HepG2 (cell line): Measurements from ENCODE around the gene PAQR7. TPM values are rescaled to one million over a fixed set of nuclear protein-coding genes. Genes with fewer than 3 reads are reported as not detected.

Source experiments
- ATAD3A ChIP-seq: sonication (generic); formaldehyde crosslinking; IDR thresholded peaks from 2 replicates; pipeline ENCODE4 v1.4.0; 2020; ENCODE audit warnings: missing genetic modification reagents
- BHLHE40 ChIP-seq: IDR thresholded peaks from 2 replicates; pipeline ENCODE4 v1.6.1; 2011; ENCODE audit warnings: low read length, improper control_type of control experiment
- CHCHD3 ChIP-seq: sonication (generic); formaldehyde crosslinking; IDR thresholded peaks from 2 replicates; pipeline ENCODE4 v1.8.0; 2022; ENCODE audit warnings: mild to moderate bottlenecking, missing genetic modification reagents, moderate library complexity
- GFI1 ChIP-seq: sonication (generic); formaldehyde crosslinking; IDR thresholded peaks from 2 replicates; pipeline ENCODE4 v1.5.0; 2020; ENCODE audit warnings: missing genetic modification reagents, mild to moderate bottlenecking, borderline replicate concordance
- HOXA9 ChIP-seq: sonication (generic); formaldehyde crosslinking; IDR thresholded peaks from 2 replicates; pipeline ENCODE4 v1.8.1; 2022; ENCODE audit warnings: missing genetic modification reagents, mild to moderate bottlenecking, moderate library complexity, borderline replicate concordance
- IKZF4 ChIP-seq: sonication (generic); formaldehyde crosslinking; IDR thresholded peaks from 2 replicates; pipeline ENCODE4 v1.5.1; 2020; ENCODE audit warnings: borderline replicate concordance, mild to moderate bottlenecking, low read depth, missing genetic modification reagents; ENCODE audit errors: not compliant biosample characterization
- KDM5B ChIP-seq: sonication (generic); formaldehyde crosslinking; IDR thresholded peaks from 2 replicates; pipeline ENCODE4 v1.4.0; 2020; ENCODE audit warnings: missing genetic modification reagents, mild to moderate bottlenecking, borderline replicate concordance
- MAFF ChIP-seq: IDR thresholded peaks from 2 replicates; pipeline ENCODE4 v1.6.1; 2011; ENCODE audit warnings: low read depth, low read length, improper control_type of control experiment
- MBD4 ChIP-seq: IDR thresholded peaks from 2 replicates; pipeline ENCODE4 v1.6.1; 2012; ENCODE audit warnings: low read length, inconsistent platforms, borderline replicate concordance
- MIXL1 ChIP-seq: IDR thresholded peaks from 2 replicates; pipeline ENCODE4 v1.6.1; 2016
- MXD4 ChIP-seq: IDR thresholded peaks from 2 replicates; pipeline ENCODE4 v1.6.1; 2016; ENCODE audit warnings: mild to moderate bottlenecking, missing biosample characterization, missing genetic modification reagents
- NCOA5 ChIP-seq: sonication (generic); formaldehyde crosslinking; IDR thresholded peaks from 2 replicates; pipeline ENCODE4 v1.4.0; 2020; ENCODE audit warnings: missing genetic modification reagents
- TCF7 ChIP-seq: sonication (generic); IDR thresholded peaks from 2 replicates; pipeline ENCODE4 v1.6.1; 2016; ENCODE audit warnings: antibody characterized with exemption, low read depth
- ZFP36 ChIP-seq: fragments of 150-350 bp; IDR thresholded peaks from 2 replicates; pipeline ENCODE4 v1.6.1; 2018; ENCODE audit warnings: borderline replicate concordance, low read length, low read depth; ENCODE audit not compliant: partially characterized antibody
- ZNF232 ChIP-seq: sonication (generic); formaldehyde crosslinking; IDR thresholded peaks from 2 replicates; pipeline ENCODE4 v1.4.0; 2020; ENCODE audit warnings: missing genetic modification reagents, borderline replicate concordance
- ZNF296 ChIP-seq: sonication (generic); formaldehyde crosslinking; conservative IDR thresholded peaks from 2 replicates; pipeline ENCODE4 v1.5.0; 2020; ENCODE audit warnings: mild to moderate bottlenecking, missing genetic modification reagents
- ZNF33B ChIP-seq: sonication (generic); formaldehyde crosslinking; IDR thresholded peaks from 2 replicates; pipeline ENCODE4 v1.5.1; 2020; ENCODE audit warnings: mild to moderate bottlenecking, missing genetic modification reagents
- ZNF431 ChIP-seq: sonication (generic); formaldehyde crosslinking; IDR thresholded peaks from 2 replicates; pipeline ENCODE4 v1.9.0; 2022; ENCODE audit warnings: missing genetic modification reagents, low read depth, mild to moderate bottlenecking, borderline replicate concordance
- ZNF616 ChIP-seq: sonication (generic); formaldehyde crosslinking; IDR thresholded peaks from 2 replicates; pipeline ENCODE4 v1.5.0; 2020; ENCODE audit warnings: low read depth, mild to moderate bottlenecking, missing genetic modification reagents
- polyA plus RNA-seq, 8 experiments: library from polyadenylated mRNA; depleted of rRNA in 3 of 8; stranded (reverse) in 7 of 8; unstranded in 1 of 8; fragments of >200 nt; fragmentation: Illumina TruSeq in 4 of 8; extraction: Trizol in 4 of 8; gene quantifications; 2 replicates each; pipeline versions ENCODE4 v1.2.1 to v1.2.3, GENCODE V29; 2011 to 2016; ENCODE audit warnings: low read depth in 4 of 8, missing spikeins in 1 of 8, mixed read lengths in 1 of 8; ENCODE audit not compliant: insufficient read depth in 1 of 8
- total RNA-seq, 5 experiments: library from RNA; depleted of rRNA; stranded (reverse); fragments of >200 nt; fragmentation: Illumina TruSeq; extraction: Trizol; gene quantifications; 2 replicates each; pipeline ENCODE4 v1.2.3, GENCODE V29; 2016; ENCODE audit warnings: low read depth in 1 of 5
- TF ChIP-seq, protein P1 (sequence below): sonication (generic); formaldehyde crosslinking; conservative IDR thresholded peaks from 2 replicates; pipeline ENCODE4 v1.8.0; 2022; ENCODE audit warnings: low read depth, missing genetic modification reagents
- TF ChIP-seq, protein P2 (sequence below): sonication (generic); formaldehyde crosslinking; IDR thresholded peaks from 2 replicates; pipeline ENCODE4 v1.5.0; 2020; ENCODE audit warnings: mild to moderate bottlenecking, low read depth, missing genetic modification reagents, borderline replicate concordance
- TF ChIP-seq, protein P3 (sequence below): sonication (generic); formaldehyde crosslinking; IDR thresholded peaks from 2 replicates; pipeline ENCODE4 v1.4.0; 2020; ENCODE audit warnings: mild to moderate bottlenecking, missing genetic modification reagents, borderline replicate concordance
- TF ChIP-seq, protein P4 (sequence below): IDR thresholded peaks from 2 replicates; pipeline ENCODE4 v1.4.0; 2020; ENCODE audit warnings: mild to moderate bottlenecking, missing genetic modification reagents

Gene PAQR7
- total and polyA plus RNA-seq, 2 of the 13 experiments (the other 11 are each of a cell fraction or from before 2014, with no cell fraction given) = 13.2 to 16.6 TPM

DNA sequence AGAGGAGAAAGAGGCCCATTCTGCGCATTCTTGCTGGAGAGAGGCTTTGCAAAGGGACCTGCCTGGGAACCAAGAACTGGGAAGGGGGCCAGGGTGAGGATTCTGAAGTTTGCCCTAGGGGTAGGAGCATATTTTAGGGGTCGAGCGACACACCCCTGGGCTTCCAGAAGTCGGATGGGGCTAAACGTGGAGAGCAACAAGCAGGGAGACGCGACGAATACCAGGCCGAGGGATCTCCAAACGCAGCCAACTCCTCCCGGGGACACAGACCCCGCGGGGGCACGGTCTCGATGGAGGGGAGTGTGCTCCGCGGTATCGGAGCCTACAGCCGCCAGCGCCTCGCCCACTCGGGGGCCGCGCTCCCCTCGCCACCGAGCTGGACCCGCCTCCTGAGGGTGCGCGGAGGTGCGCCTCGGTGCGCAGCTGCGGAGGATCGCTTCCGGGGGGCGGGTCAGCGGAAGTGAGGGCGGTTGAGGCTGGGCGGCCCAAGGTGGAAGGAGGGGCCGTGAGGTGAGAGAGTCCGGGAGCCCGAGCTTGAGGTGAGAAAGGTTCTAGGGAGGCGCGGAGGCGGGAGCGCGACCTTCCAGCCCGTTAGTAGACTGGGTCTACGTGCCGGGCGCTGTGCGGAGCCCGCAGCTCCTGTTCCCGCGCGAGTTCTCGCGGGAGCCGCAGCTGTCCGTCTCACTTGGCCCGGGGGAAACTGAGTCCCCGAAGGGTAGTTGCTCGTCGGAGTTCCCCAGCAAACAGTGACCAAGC, 55.8 kb downstream of the PAQR7 start, which contains the start of gene MTFR1L (continued):
- TF ChIP-seq, protein P1, sequence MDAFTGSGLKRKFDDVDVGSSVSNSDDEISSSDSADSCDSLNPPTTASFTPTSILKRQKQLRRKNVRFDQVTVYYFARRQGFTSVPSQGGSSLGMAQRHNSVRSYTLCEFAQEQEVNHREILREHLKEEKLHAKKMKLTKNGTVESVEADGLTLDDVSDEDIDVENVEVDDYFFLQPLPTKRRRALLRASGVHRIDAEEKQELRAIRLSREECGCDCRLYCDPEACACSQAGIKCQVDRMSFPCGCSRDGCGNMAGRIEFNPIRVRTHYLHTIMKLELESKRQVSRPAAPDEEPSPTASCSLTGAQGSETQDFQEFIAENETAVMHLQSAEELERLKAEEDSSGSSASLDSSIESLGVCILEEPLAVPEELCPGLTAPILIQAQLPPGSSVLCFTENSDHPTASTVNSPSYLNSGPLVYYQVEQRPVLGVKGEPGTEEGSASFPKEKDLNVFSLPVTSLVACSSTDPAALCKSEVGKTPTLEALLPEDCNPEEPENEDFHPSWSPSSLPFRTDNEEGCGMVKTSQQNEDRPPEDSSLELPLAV (CRISPR knock-in tag) = no peak
- TF ChIP-seq BHLHE40 = no peak
- no peak; the same call in 1 of the 2 replicates for TF ChIP-seq ZNF296 (CRISPR knock-in tag)
- TF ChIP-seq ZNF616 (CRISPR knock-in tag) = no peak
- TF ChIP-seq, protein P2, sequence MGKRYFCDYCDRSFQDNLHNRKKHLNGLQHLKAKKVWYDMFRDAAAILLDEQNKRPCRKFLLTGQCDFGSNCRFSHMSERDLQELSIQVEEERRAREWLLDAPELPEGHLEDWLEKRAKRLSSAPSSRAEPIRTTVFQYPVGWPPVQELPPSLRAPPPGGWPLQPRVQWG = no peak
- TF ChIP-seq KDM5B (CRISPR knock-in tag) = peak; percentile 90
- TF ChIP-seq MIXL1 (CRISPR knock-in tag) = no peak; the same call in none of the 2 replicates
- peak; percentile 61; the same call in 1 of the 2 replicates for TF ChIP-seq ZNF232 (CRISPR knock-in tag)
- no peak for TF ChIP-seq TCF7
- TF ChIP-seq ATAD3A (CRISPR knock-in tag) = no peak
- TF ChIP-seq NCOA5 = no peak
- TF ChIP-seq ZFP36 = no peak
- 0 out of 2 replicates have a peak, but pooled peaks have one; percentile 64 for TF ChIP-seq MXD4
- TF ChIP-seq CHCHD3 (CRISPR knock-in tag) = no peak
- no peak for TF ChIP-seq MBD4
- peak; percentile 64; the same call in 1 of the 2 replicates for TF ChIP-seq GFI1 (CRISPR knock-in tag)
- no peak for TF ChIP-seq ZNF33B (CRISPR knock-in tag)
- no peak; the same call in 1 of the 2 replicates for TF ChIP-seq HOXA9 (CRISPR knock-in tag)
- no peak for TF ChIP-seq MAFF
- no peak for TF ChIP-seq IKZF4 (CRISPR knock-in tag)
- TF ChIP-seq ZNF431 (CRISPR knock-in tag) = no peak
- TF ChIP-seq, protein P3, sequence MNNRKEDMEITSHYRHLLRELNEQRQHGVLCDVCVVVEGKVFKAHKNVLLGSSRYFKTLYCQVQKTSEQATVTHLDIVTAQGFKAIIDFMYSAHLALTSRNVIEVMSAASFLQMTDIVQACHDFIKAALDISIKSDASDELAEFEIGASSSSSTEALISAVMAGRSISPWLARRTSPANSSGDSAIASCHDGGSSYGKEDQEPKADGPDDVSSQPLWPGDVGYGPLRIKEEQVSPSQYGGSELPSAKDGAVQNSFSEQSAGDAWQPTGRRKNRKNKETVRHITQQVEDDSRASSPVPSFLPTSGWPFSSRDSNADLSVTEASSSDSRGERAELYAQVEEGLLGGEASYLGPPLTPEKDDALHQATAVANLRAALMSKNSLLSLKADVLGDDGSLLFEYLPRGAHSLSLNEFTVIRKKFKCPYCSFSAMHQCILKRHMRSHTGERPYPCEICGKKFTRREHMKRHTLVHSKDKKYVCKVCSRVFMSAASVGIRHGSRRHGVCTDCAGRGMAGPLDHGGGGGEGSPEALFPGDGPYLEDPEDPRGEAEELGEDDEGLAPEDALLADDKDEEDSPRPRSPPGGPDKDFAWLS (CRISPR knock-in tag) = no peak
- TF ChIP-seq, protein P4, sequence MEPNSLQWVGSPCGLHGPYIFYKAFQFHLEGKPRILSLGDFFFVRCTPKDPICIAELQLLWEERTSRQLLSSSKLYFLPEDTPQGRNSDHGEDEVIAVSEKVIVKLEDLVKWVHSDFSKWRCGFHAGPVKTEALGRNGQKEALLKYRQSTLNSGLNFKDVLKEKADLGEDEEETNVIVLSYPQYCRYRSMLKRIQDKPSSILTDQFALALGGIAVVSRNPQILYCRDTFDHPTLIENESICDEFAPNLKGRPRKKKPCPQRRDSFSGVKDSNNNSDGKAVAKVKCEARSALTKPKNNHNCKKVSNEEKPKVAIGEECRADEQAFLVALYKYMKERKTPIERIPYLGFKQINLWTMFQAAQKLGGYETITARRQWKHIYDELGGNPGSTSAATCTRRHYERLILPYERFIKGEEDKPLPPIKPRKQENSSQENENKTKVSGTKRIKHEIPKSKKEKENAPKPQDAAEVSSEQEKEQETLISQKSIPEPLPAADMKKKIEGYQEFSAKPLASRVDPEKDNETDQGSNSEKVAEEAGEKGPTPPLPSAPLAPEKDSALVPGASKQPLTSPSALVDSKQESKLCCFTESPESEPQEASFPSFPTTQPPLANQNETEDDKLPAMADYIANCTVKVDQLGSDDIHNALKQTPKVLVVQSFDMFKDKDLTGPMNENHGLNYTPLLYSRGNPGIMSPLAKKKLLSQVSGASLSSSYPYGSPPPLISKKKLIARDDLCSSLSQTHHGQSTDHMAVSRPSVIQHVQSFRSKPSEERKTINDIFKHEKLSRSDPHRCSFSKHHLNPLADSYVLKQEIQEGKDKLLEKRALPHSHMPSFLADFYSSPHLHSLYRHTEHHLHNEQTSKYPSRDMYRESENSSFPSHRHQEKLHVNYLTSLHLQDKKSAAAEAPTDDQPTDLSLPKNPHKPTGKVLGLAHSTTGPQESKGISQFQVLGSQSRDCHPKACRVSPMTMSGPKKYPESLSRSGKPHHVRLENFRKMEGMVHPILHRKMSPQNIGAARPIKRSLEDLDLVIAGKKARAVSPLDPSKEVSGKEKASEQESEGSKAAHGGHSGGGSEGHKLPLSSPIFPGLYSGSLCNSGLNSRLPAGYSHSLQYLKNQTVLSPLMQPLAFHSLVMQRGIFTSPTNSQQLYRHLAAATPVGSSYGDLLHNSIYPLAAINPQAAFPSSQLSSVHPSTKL (CRISPR knock-in tag) = no peak
